Fibroblast of the aortic adventitia (primary cell): ENCODE results near the gene TNNT2. TPM values are rescaled to one million over a fixed set of nuclear protein-coding genes. Genes with fewer than 3 reads are reported as not detected.
A peak's percentile ranks its signal among the peaks of the same experiment; 100 is the strongest.

Source experiments
- DNase-seq: peaks from one replicate; pipeline ENCODE4 v3.0.0-alpha.2; 2010; ENCODE audit warnings: low read depth
- H3K4me3 ChIP-seq: 2 replicates; pipeline ENCODE4 v1.5.1; 2011; ENCODE audit warnings: low read depth, mild to moderate bottlenecking, control low read depth, low read length, moderate library complexity
- total RNA-seq: library from RNA; depleted of rRNA; stranded (reverse); fragments of >200 nt; gene quantifications from 2 replicates; pipeline ENCODE4 v1.2.3, GENCODE V29; 2012; ENCODE audit warnings: low replicate concordance
- TF ChIP-seq, protein P1 (sequence below): IDR thresholded peaks from 2 replicates; pipeline ENCODE4 v1.5.1; 2011; ENCODE audit warnings: mild to moderate bottlenecking, low read length, control low read depth, inconsistent platforms; ENCODE audit not compliant: insufficient read depth

Gene TNNT2
- total RNA-seq, 1 donor, result 0.09 TPM

GRCh38 chr1:201366696-201367095 lies 10.8 kb downstream of the TNNT2 start:
- no peak overlapping the region for H3K4me3 ChIP-seq
- TF ChIP-seq, protein P1, sequence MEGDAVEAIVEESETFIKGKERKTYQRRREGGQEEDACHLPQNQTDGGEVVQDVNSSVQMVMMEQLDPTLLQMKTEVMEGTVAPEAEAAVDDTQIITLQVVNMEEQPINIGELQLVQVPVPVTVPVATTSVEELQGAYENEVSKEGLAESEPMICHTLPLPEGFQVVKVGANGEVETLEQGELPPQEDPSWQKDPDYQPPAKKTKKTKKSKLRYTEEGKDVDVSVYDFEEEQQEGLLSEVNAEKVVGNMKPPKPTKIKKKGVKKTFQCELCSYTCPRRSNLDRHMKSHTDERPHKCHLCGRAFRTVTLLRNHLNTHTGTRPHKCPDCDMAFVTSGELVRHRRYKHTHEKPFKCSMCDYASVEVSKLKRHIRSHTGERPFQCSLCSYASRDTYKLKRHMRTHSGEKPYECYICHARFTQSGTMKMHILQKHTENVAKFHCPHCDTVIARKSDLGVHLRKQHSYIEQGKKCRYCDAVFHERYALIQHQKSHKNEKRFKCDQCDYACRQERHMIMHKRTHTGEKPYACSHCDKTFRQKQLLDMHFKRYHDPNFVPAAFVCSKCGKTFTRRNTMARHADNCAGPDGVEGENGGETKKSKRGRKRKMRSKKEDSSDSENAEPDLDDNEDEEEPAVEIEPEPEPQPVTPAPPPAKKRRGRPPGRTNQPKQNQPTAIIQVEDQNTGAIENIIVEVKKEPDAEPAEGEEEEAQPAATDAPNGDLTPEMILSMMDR, result no peak
- no peak for DNase-seq

DNA sequence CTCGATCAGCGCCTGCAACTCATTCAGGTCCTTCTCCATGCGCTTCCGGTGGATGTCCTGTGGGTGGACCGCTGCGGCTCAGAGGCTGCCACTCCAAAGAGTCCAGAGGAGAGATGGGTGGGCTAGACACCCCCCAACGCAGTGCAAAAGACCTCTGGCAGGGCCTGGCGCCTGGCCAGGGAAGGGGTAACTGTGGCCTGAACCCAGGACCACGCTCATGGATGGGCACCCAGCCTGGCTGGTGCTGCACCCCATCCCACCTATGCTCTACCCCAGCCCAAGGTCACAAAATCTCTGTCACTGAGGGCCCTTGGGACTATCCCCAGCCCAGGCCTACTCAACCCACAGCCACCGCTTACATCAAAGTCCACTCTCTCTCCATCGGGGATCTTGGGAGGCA lies 12.2 kb downstream of the TNNT2 start:
- no peak for DNase-seq
- TF ChIP-seq, protein P1, result no peak
- no peak overlapping the region for H3K4me3 ChIP-seq

DNA sequence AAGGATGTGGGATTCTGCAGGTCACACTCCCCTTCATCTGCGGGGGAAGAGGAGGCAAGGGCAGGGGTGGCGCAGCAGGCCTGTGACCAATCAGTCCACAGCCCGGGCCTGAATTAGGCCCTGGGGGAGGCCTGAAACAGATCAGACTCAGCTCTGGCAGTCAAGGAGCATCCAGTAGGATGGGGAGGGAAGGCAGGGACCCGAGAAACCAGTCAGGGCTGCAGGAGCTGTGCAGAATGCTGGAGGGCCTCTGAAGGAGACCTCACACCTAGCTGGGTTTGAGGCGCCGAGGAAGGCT lies 12.7 kb downstream of the TNNT2 start:
- no peak overlapping the region for H3K4me3 ChIP-seq
- TF ChIP-seq, protein P1, result no peak
- DNase-seq, result no peak

GRCh38 chr1:201363467-201363866 lies 14.0 kb downstream of the TNNT2 start:
- TF ChIP-seq, protein P1, result no peak
- DNase-seq, result no peak
- no peak overlapping the region for H3K4me3 ChIP-seq

DNA sequence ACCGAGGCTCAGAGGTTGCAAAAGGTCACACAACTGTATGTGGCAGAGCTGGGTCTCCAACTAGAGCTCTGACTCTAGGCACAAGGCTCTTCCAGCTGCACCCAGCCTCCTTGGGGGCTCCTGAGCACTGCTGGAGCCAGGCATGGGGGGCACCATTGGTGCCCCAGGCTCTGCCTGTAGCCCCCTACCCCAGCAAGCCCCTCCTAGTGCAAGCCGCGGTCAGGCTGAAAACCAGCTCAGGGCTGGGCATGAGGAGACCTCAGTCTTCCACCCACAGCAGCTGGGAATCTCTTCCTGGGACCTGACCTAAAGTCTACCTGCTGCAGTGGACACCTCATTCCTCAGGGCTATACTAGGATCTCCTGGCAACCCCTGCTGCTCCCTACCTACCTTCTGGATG lies 14.6 kb downstream of the TNNT2 start:
- no peak for DNase-seq
- TF ChIP-seq, protein P1, result no peak
- no peak overlapping the region for H3K4me3 ChIP-seq

- DNase-seq, result peak; percentile 51
- H3K4me3 ChIP-seq, result no peak overlapping the region
- TF ChIP-seq, protein P1, result peak; percentile 82
Observed at GRCh38 chr1:201361652-201362504, 15.6 kb downstream of the TNNT2 start.
